CD4-positive, alpha-beta T cell treated with Interleukin-6 at 100 ng/mL for 8 hours (primary cell): ENCODE results near the gene ARL6IP4.
A peak's percentile ranks its signal among the peaks of the same experiment; 100 is the strongest.
"Not testable (repeated sequence)": the region's sequence is repeated elsewhere in the genome, so short reads cannot be mapped to it uniquely, and the experiment has no call there.

Source experiments
- DNase-seq: peaks from one replicate; pipeline ENCODE4 v3.0.0-alpha.2; 2020; ENCODE audit warnings: mixed read lengths, low spot score

Gene ARL6IP4

GRCh38 chr12:122980183-122981035, at the start of gene ARL6IP4:
TSS of gene ARL6IP4 (plus strand) at chr12:122980681. CDS start at chr12:122981140, 459 bp downstream.
- DNase-seq = peak; percentile 48

- no peak for DNase-seq
These were observed 48.3 kb upstream of the ARL6IP4 start for GRCh38 chr12:122932207-122932606.

DNA sequence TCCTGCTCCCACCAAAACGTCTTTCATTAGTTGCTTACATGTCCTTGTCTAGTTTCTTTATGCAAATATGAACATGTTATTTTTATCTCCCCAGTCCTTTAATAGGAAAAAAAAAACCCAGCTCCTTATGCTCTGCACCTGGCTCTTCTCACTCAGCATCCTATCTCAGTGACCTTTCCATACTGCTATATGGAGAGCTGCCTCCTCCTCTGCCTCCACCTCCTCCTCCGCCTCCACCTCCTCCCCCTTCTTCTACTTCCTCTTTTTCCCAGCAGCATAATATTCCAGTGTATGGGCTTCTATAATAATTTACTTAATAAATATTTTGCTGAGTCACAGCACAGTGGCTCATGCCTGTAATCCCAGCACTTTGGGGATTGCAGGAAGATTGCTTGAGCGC, 45.8 kb upstream of the ARL6IP4 start:
- DNase-seq = no peak

DNA sequence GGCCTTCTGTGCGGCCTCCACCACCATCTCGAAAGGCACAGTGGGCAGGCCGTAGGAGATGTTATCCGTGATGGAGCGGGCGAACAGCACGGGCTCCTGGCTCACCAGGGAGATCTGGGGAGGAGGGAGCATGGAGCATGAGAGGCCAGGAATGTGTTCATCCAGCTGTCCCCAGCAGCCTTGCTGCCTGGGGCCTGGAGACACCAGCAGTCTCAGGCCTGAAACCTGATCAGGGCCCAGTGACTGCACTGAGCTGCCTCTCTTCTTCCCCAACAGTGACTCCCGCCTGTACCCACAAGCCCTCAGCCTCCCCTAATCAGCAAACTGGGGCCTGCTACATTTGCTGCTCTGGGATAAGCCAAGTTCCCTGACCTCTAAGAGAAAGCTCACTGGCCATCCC, 45.2 kb upstream of the ARL6IP4 start:
- DNase-seq = no peak

GRCh38 chr12:122937622-122938091, 42.8 kb upstream of the ARL6IP4 start:
- no peak for DNase-seq

GRCh38 chr12:122939125-122939524, 41.4 kb upstream of the ARL6IP4 start:
- no peak for DNase-seq

- not testable (repeated sequence) for DNase-seq
These were observed 39.1 kb upstream of the ARL6IP4 start for GRCh38 chr12:122941351-122941750.

GRCh38 chr12:122942637-122943036, 37.8 kb upstream of the ARL6IP4 start:
- DNase-seq = no peak

DNA sequence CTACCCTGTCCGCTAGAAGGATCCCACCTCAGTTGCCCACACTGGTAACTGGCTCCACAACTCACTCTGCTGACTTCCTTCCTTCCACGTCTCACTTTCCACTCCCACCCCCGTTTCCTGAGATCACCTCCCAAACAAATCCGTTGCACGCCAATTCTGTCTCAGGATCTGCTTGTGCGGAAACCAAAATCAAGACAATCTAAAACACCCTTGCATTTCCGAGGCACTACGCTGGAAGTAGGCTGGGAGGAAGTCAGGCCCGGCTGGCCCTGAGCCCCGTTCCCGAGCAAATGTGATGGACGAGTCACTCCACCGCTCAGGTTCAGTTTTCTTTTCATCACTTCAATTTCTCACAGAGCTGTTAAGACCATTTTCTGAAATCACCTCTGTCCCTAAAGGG, 37.3 kb upstream of the ARL6IP4 start:
- DNase-seq = no peak

DNA sequence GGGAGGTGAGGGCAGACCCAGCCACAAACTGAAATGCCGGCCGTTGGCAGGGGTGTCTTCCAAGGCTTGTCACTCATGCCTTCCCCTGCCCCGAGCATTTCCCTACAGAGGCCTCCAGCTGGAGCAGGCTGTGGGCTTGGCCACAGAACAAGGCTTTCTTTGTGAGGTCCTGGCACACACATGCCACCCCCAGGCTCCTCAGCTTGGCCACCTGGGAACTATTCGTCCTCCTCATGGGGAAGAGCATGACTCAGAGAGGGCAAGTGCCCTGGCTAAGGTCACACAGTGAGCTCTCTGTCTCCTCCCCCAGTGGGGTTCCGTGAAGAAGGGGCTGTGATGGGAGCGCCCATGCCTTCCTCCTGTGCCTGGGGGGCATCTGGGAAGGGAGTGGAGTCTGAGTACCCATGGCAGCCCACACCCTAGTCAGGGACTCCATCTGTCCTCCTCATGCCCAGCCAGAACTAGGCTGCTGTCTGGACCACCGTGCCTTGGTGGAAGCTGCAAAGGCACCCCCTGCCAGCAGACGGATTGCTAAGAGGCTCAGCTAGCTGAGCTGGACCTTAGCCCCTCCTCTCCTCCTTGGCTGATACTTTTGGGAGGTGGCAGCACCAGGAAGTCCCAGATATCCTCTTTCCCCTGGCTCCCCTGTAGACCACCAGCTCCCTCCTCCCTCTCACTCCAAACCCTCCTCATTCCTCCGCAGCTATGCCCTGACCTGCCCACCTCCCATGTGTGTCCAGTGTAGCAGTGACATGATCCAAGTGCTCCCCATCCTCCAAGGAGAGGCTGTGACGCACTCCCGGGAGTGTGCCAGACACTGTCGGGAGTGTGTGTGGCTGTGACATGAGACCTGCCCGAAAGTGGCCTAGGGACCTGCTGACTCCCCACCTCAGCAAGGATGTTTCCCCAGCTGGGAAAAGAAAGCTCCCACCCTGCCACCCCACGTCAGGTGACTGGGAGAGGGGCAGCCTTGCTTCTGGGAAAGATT, 35.6 kb upstream of the ARL6IP4 start:
- no peak for DNase-seq

- DNase-seq = peak; percentile 67
These were observed 33.7 kb upstream of the ARL6IP4 start for GRCh38 chr12:122946690-122947341.

- no peak for DNase-seq
These were observed 33.1 kb upstream of the ARL6IP4 start for GRCh38 chr12:122947352-122947792.

DNA sequence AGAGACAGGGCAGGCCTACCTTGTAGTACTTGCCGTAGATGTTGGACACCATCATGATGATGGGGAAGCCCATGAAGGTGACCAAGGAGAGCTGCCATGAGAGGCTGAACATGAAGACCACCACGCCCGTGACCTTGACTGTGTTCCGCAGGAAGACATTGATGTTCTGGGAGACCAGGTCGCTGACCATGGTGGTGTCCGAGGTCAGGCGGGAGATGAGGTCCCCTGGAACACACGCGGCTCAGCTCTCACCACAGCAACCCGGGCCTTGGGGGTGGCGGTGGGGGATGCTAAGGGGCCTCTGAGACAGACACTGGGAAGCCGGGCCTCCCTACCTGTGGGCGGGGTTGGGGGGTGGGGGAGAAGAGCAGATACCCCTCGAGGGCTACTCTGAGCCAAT, 31.9 kb upstream of the ARL6IP4 start:
- DNase-seq = no peak

- DNase-seq = no peak
These were observed 31.1 kb upstream of the ARL6IP4 start for GRCh38 chr12:122949405-122949804.

DNA sequence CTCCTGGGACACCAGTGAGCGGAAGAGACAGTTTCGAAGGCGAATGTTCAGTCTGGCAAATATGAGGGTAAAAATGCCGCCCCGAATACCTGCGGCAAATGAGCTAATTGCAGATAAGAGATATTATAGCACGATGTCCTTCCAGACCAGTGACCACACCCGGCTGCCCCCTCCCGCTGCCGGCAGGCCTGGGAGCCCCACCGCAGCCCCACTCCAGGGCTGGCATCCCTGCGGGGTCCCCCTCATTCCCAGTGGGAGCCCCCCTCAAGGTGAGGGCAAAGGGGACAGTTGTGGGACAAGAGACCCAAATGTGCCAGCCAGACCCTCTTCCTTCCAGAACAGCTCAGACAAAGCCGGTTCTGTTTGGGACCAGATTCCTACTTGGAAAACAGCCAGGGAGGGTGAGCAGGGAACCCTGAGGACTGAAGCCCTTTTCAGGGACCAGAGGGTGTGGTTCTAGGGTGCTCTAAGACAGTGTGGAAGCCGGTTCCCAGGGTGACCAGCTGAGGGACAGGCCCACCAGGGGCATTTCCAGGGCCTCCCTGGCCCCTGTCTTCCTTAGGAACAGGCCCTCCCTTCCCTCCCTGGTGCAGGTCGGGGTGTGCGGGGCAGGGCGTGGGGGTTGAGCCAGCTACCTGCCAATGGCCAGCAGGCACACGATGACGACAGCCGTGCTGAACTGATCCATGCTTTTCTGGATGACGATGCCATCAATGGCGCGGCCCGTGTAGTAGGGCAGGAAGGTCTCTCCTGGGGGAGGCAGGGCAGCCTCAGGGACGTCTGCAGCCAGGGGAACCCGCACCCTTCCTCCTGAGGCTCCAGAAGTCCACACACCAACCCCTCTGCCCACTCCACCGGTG, 30.4 kb upstream of the ARL6IP4 start:
- no peak for DNase-seq

DNA sequence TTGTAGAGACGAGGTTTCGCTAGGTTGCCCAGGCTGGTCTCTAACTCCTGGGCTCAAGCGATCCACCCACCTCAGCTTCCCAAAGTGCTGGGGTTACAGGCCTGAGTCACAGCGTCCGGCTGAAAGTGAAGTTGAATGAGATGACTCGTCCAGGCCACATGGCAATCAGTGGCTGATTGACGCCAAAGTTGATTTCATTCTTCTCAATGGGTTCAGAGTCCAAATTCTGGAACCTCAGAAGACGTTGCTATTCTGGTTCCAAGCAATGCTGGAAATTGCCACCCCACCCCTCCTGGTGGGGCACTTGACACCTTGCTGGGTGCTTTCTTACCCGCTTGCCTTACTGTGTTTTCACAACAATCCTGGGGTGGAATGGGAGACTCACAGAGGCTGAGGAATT, 29.1 kb upstream of the ARL6IP4 start:
- no peak for DNase-seq

DNA sequence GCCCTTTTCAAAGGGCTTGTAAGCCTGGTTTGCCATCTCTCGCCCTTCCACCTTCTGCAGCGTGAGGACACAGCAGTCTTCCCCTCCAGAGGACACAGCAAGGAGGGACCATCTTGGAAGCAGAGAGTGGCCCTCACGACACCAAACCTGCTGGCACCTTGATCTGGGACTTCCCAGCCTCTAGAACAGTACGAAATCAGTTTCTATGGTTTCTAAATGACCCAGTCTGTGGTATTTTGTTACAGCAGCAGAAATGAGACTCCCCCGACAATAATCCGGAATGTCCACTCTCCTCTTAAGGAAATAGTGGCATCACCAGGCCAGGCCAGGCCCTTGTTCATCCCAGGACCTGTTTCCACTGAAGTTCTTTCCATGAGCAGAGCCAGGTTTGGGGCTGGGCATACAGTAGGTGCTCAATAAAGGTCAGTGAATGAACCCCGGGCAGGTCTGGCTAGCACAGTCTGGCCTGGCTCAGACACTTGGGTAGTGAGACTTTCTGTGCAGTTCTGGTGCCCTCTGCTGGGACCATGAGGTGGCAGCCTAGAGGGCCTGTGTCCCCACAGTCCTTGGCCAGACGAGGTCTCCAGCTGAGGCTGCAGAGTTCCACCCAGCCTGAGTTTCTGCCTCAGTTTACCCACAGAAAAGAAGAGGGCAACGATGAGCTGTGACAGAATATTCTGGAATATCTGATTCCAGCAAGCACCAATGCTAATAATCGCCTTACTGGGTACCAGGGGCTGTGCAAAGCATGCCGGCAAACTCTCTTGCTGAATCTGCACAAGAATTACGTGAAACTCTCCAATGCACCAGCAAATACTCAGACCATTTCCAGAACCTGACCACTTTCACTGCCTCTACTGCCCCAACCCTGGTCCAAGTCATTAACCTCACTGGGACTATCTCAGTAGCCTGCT, 28.2 kb upstream of the ARL6IP4 start:
- DNase-seq = peak; percentile 77

- no peak for DNase-seq
These were observed 25.3 kb upstream of the ARL6IP4 start for GRCh38 chr12:122955156-122955555.

- DNase-seq = no peak
These were observed 24.4 kb upstream of the ARL6IP4 start for GRCh38 chr12:122956035-122956434.
